PC-3 (cell line): ENCODE measurements around the gene TRPV5.

Experiments
- EZH2 ChIP-seq: fragments of 300-600 bp; sonication (generic); IDR thresholded peaks from one replicate; pipeline ENCODE4 v1.6.1; 2017; ENCODE audit warnings: antibody characterized with exemption, mild to moderate bottlenecking, low read length; ENCODE audit not compliant: unreplicated experiment
- EZH2phosphoT487 ChIP-seq: fragments of 300-600 bp; sonication (generic); IDR thresholded peaks from 2 replicates; pipeline ENCODE4 v1.6.1; 2018; ENCODE audit warnings: mild to moderate bottlenecking, antibody characterized with exemption, low read length, borderline replicate concordance
- TF ChIP-seq, protein P1 (sequence below): fragments of 300-600 bp; sonication (generic); conservative IDR thresholded peaks from 2 replicates; pipeline ENCODE4 v1.5.1; 2017; ENCODE audit warnings: antibody characterized with exemption, low read depth, mild to moderate bottlenecking, low read length

DNA sequence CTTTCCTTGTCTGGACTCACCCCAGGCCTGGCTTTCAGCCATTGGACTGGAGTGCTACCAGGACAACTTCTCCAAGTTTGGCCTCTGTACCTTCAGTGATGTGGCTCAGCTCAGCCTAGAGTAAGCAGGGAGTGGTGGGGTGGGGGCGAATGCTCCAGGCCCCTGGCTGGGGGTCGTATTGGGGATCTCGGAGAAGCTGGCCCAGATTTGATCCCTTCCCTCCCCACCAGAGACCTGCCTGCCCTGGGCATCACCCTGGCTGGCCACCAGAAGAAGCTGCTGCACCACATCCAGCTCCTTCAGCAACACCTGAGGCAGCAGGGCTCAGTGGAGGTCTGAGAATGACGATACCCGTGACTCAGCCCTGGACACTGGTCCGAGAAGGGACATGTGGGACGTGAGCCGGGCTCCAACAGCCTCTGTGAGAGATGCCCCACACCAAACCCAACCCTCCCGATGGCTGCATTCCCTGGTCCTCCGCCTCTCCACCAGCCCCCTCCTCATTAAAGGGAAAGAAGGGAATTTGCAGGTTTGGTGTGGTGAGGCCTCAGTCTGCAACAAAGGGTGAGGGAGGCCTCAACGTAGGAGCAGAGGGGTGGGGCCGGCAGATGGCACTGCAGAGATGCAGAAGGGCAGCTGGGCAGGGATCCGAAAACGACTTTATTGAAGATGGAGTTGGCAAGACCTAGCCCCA, 62.8 kb downstream of the TRPV5 start:
- TF ChIP-seq EZH2 (no peak), EZH2phosphoT487 (no peak)
- TF ChIP-seq, protein P1, sequence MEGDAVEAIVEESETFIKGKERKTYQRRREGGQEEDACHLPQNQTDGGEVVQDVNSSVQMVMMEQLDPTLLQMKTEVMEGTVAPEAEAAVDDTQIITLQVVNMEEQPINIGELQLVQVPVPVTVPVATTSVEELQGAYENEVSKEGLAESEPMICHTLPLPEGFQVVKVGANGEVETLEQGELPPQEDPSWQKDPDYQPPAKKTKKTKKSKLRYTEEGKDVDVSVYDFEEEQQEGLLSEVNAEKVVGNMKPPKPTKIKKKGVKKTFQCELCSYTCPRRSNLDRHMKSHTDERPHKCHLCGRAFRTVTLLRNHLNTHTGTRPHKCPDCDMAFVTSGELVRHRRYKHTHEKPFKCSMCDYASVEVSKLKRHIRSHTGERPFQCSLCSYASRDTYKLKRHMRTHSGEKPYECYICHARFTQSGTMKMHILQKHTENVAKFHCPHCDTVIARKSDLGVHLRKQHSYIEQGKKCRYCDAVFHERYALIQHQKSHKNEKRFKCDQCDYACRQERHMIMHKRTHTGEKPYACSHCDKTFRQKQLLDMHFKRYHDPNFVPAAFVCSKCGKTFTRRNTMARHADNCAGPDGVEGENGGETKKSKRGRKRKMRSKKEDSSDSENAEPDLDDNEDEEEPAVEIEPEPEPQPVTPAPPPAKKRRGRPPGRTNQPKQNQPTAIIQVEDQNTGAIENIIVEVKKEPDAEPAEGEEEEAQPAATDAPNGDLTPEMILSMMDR: no peak
